Smooth muscle cell (in vitro differentiated cells): ENCODE results near the gene CELSR2. TPM values are rescaled to one million over a fixed set of nuclear protein-coding genes. Genes with fewer than 3 reads are reported as not detected.

Source experiments
- DNase-seq: peaks from one replicate; lab custom pipeline; 2025; ENCODE audit not compliant: unreplicated experiment; lab: John Stamatoyannopoulos, UW
- H2AFZ ChIP-seq: fragments of 200-600 bp; sonication (generic); 2 replicates; pipeline ENCODE4 v1.6.0; 2016; ENCODE audit warnings: antibody characterized with exemption, low read depth, mild to moderate bottlenecking
- H3F3A ChIP-seq: fragments of 200-600 bp; sonication (generic); 2 replicates; pipeline ENCODE4 v1.6.0; 2017; ENCODE audit warnings: antibody characterized with exemption, low read depth
- H3K27ac ChIP-seq: fragments of 200-600 bp; sonication (generic); 2 replicates; pipeline ENCODE4 v1.5.1; 2016; ENCODE audit warnings: low read depth, mild to moderate bottlenecking
- H3K27me3 ChIP-seq: fragments of 200-600 bp; sonication (generic); 2 replicates; pipeline ENCODE4 v1.6.1; 2016; ENCODE audit warnings: low read depth, mild to moderate bottlenecking
- H3K36me3 ChIP-seq: fragments of 200-600 bp; sonication (generic); 2 replicates; pipeline ENCODE4 v1.5.1; 2016; ENCODE audit warnings: low read depth
- H3K4me1 ChIP-seq: fragments of 200-600 bp; sonication (generic); 2 replicates; pipeline ENCODE4 v1.5.1; 2016; ENCODE audit warnings: low read depth
- H3K4me2 ChIP-seq: fragments of 200-600 bp; sonication (generic); 2 replicates; pipeline ENCODE4 v1.6.0; 2016; ENCODE audit warnings: mild to moderate bottlenecking
- H3K4me3 ChIP-seq: fragments of 200-600 bp; sonication (generic); 2 replicates; pipeline ENCODE4 v1.5.1; 2016; ENCODE audit warnings: mild to moderate bottlenecking
- H3K79me2 ChIP-seq: fragments of 200-600 bp; sonication (generic); 2 replicates; pipeline ENCODE4 v1.6.0; 2016; ENCODE audit warnings: low read depth, mild to moderate bottlenecking
- H3K9ac ChIP-seq: fragments of 200-600 bp; sonication (generic); 2 replicates; pipeline ENCODE4 v1.6.0; 2016; ENCODE audit warnings: low read depth
- H3K9me3 ChIP-seq: fragments of 200-600 bp; sonication (generic); replicated peaks from 2 replicates; pipeline ENCODE4 v1.5.1; 2016; ENCODE audit warnings: low read depth
- H4K20me1 ChIP-seq: fragments of 200-600 bp; sonication (generic); 2 replicates; pipeline ENCODE4 v1.6.0; 2016; ENCODE audit warnings: low read depth
- WGBS: methylation state at CpG from one replicate; pipeline ENCODE4 v1.1.7; 2016; ENCODE audit warnings: low lambda C conversion rate; 5-methylcytosine and 5-hydroxymethylcytosine counted together
- polyA plus RNA-seq: library from polyadenylated mRNA; unstranded; fragments of >200 nt; fragmentation: Nextera tagmentation; extraction: Ambion mirVana; gene quantifications from 2 replicates; pipeline ENCODE4 v1.2.1, GENCODE V29; 2016
- total RNA-seq: library from RNA; depleted of rRNA; stranded (reverse); fragments of >200 nt; gene quantifications from 2 replicates; pipeline ENCODE4 v1.2.3, GENCODE V29; 2014
- TF ChIP-seq, protein P1 (sequence below): fragments of 200-600 bp; sonication (generic); IDR thresholded peaks from 2 replicates; pipeline ENCODE4 v1.5.1; 2017; ENCODE audit warnings: borderline replicate concordance, mild to moderate bottlenecking, antibody characterized with exemption; ENCODE audit not compliant: insufficient read depth, poor library complexity, severe bottlenecking

Gene CELSR2
- total and polyA plus RNA-seq, 2 experiments from 2014 or later = 1.8 to 3.6 TPM

DNA sequence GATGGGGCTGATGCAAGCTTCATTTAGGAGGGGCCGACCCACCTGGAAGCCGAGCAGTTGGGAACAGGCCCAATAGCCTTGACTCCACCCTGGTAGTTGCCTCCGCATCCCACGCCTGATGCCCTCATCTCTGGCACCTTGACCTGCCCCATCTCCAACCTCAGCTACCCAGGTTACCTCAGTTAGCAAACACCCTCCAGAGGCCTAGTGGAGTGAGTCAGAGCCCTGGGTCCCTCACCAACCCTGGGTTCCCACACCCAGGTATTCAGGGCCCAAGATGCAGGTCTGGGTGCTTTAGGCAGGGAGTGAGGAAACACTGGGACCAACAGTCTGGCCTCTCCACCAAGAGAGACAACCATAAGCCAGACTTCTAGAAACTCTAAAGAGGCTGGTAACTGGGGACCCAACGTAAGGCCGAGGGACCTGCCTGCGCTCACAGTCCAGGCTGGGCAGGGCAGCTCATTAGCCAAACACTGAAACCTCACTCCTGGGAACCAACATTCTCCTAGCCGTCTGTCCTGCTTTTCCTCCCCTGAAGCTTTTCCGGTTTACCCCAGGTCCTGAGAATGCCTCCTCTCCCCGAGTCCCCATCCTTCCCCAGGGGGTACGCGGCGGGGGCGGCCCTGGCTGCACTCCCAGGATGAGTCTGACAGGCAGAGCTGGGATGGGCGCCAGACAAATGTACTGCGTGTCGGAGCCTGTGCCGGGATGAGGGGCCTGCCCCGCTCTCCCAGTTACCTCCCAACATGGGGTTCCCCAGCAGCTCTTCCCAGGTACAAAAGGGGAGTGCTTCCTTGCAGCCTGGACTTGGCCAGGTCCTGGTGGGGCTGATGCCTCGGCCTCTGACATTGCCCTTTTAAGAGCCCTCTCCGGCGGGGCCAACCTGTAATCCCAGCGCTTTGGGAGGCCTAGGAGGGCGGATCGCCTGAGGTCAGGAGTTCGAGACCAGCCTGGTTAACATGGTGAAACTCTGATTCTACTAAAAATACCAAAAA, 8.9 kb upstream of the CELSR2 start:
- Histone ChIP-seq H3K36me3 (peaks cover 14% of the 10 kb centered on the region), H4K20me1 (no peaks in the 10 kb centered on the region), H3K9ac (no peak overlapping the region), H3K79me2 (no peaks in the 10 kb centered on the region), H3K4me2 (no peak overlapping the region), H3K27ac (peak overlapping the region; percentile 47), H3K4me1 (peaks cover 21% of the 10 kb centered on the region), H3K27me3 (no peaks in the 10 kb centered on the region), H2AFZ (no peak overlapping the region), H3F3A (peaks cover 13% of the 10 kb centered on the region), H3K4me3 (no peak overlapping the region), H3K9me3 (no peaks in the 10 kb centered on the region)
- TF ChIP-seq, protein P1, sequence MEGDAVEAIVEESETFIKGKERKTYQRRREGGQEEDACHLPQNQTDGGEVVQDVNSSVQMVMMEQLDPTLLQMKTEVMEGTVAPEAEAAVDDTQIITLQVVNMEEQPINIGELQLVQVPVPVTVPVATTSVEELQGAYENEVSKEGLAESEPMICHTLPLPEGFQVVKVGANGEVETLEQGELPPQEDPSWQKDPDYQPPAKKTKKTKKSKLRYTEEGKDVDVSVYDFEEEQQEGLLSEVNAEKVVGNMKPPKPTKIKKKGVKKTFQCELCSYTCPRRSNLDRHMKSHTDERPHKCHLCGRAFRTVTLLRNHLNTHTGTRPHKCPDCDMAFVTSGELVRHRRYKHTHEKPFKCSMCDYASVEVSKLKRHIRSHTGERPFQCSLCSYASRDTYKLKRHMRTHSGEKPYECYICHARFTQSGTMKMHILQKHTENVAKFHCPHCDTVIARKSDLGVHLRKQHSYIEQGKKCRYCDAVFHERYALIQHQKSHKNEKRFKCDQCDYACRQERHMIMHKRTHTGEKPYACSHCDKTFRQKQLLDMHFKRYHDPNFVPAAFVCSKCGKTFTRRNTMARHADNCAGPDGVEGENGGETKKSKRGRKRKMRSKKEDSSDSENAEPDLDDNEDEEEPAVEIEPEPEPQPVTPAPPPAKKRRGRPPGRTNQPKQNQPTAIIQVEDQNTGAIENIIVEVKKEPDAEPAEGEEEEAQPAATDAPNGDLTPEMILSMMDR = no peak
- no peak for DNase-seq
- 54% methylated on average over 26 of the region's 26 CpGs for WGBS

DNA sequence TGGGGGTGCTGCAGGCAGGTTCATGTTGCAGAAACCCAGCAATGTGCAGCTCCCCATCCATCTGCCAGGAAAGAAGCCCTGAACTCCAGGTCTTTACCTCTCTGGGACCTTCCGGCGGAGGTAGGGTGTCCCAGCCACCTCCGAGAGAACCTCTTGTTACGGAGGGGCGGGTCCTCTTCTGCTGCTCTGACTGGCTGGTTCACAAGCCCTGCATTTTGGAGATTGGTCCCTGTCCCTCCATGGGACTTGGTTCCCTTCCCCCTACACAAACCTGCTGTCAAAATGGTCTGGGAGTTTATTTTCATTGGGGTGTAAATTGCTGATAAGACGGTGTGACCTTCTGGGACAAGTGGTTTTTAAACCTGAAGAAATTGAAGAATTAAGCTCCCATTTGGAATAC, 8.0 kb upstream of the CELSR2 start:
- Histone ChIP-seq H3K27me3 (no peaks in the 10 kb centered on the region), H3K9ac (no peak overlapping the region), H4K20me1 (no peaks in the 10 kb centered on the region), H3K4me3 (no peak overlapping the region), H3K27ac (no peak overlapping the region), H3F3A (peaks cover 13% of the 10 kb centered on the region), H3K79me2 (no peaks in the 10 kb centered on the region), H3K9me3 (no peaks in the 10 kb centered on the region), H3K4me2 (no peak overlapping the region), H2AFZ (no peak overlapping the region), H3K36me3 (peaks cover 13% of the 10 kb centered on the region), H3K4me1 (peaks cover 21% of the 10 kb centered on the region)
- 57% methylated on average over 6 of the region's 6 CpGs for WGBS
- DNase-seq = no peak
- TF ChIP-seq, protein P1 = no peak

DNA sequence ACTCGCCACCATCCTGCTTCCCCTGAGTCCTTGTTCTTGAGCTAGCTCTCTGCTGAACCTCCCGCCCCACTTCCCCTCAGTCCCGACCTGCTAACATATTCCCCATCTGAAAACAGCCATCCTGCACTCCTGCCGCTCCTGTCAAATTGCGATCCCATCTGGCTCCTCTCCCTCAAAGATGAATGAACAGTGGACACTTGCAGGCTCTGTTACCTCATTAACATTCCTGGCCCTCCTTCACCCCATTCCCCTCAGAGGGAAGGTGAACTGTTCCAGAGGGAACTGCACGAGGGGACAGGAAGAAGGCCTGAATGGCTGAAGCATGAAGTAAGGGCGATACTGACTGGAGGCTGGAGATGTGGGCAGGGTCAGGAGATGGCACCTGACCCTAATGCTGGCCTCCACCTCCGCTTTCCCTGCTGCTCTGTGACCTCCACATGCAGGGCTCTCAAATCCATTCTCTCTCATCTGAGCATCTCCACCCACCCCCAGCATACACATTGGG, 7.4 kb upstream of the CELSR2 start:
- Histone ChIP-seq H3K27ac (no peak overlapping the region), H3K9me3 (no peaks in the 10 kb centered on the region), H3K36me3 (peaks cover 8% of the 10 kb centered on the region), H4K20me1 (no peaks in the 10 kb centered on the region), H3K4me3 (no peak overlapping the region), H2AFZ (no peak overlapping the region), H3K4me1 (peaks cover 21% of the 10 kb centered on the region), H3K4me2 (no peak overlapping the region), H3K27me3 (no peaks in the 10 kb centered on the region), H3K79me2 (no peaks in the 10 kb centered on the region), H3K9ac (no peak overlapping the region), H3F3A (peaks cover 13% of the 10 kb centered on the region)
- no peak for DNase-seq
- WGBS = 69% methylated on average over 8 of the region's 8 CpGs
- TF ChIP-seq, protein P1 = no peak

DNA sequence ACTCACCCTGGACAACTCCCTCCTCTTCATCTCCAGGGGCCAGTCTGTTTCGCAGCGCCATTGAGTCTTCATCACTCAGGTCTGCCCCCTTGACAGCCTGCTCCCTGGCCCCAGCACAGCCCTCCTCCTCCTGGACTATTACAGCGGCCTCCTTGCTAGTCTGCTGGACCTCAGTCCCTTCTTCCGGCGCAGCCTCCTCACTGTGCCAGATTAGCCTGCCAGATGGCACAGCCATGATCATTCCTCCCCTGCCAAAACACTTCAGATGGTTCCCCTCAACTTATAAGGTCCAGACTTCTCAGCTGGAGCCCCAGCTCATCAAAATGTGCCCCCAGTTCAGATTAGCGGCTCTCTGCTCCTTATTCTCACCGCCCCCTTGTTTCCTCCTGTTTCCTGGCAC, 7.0 kb upstream of the CELSR2 start:
- Histone ChIP-seq H4K20me1 (no peaks in the 10 kb centered on the region), H3K27me3 (no peaks in the 10 kb centered on the region), H3K36me3 (peaks cover 3% of the 10 kb centered on the region), H3K4me1 (peaks cover 19% of the 10 kb centered on the region), H3K79me2 (no peaks in the 10 kb centered on the region), H3F3A (peaks cover 9% of the 10 kb centered on the region), H3K27ac (no peak overlapping the region), H3K9ac (no peak overlapping the region), H3K9me3 (no peaks in the 10 kb centered on the region), H3K4me3 (no peak overlapping the region), H2AFZ (no peak overlapping the region), H3K4me2 (no peak overlapping the region)
- 94% methylated on average over 7 of the region's 7 CpGs for WGBS
- no peak for DNase-seq
- TF ChIP-seq, protein P1 = no peak
